CMK (cell line): ENCODE results near the gene DOP1B.
"Not testable (repeated sequence)": the region's sequence is repeated elsewhere in the genome, so short reads cannot be mapped to it uniquely, and the experiment has no call there.

ENCODE experiments used
- DNase-seq: peaks from one replicate; pipeline ENCODE4 v3.0.0-alpha.2; 2010; ENCODE audit warnings: low read depth

Gene DOP1B

GRCh38 chr21:36156815-36157670, at the start of gene DOP1B:
DOP1B (plus strand) TSS chr21:36156824; CDS start chr21:36164734, 7,910 bp downstream.
- DNase-seq: no peak

DNA sequence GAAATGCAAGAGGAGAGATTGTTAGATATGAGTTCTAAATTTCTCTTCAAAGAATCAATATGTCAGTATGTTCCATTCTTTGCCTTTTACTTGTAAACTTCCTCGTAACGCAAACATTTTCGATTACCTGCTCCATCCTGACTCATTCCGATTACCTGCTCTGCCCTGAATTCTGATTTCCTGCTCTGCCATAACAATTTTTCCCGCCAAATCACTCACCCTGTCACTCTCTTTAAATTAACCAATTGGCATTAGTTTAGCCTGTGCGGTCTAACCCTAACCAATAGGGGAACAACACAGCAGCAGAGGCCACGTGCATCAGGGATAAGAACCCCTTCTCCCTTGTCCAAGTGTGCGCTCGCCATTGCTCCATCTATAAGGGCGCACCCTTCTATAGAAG, 46.8 kb upstream of the DOP1B start:
- DNase-seq: no peak

GRCh38 chr21:36111238-36111637, 45.4 kb upstream of the DOP1B start:
- DNase-seq: no peak

- DNase-seq: no peak
Observed at GRCh38 chr21:36113647-36114428, 42.8 kb upstream of the DOP1B start.

DNA sequence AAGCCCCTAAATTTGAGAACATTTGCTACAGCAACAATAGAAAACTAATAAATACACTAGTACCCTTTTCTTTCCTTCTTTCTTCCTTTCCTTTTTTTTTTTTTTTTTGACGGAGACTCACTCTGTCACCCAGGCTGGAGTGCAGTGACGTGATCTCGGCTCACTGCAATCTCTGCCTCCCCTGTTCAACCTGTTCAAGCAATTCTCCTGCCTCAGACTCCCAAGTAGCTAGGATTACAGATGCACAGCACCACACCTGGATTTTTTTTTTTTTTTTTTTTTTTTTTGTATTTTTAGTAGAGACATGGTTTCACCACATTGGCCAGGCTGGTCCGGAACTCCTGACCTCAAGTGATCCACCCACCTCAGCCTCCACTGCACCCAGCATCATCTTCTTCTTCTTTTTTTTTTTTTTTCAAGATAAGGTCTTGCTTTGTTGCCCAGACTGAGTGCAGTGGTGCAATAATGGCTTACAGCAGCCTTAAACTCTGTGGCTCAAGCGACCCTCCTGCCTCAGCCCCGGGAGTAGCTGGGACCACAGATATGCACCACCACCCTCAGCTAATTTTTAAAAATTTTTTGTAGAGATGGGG, 41.4 kb upstream of the DOP1B start:
- DNase-seq: no peak

GRCh38 chr21:36117286-36117741, 39.3 kb upstream of the DOP1B start:
- DNase-seq: no peak

DNA sequence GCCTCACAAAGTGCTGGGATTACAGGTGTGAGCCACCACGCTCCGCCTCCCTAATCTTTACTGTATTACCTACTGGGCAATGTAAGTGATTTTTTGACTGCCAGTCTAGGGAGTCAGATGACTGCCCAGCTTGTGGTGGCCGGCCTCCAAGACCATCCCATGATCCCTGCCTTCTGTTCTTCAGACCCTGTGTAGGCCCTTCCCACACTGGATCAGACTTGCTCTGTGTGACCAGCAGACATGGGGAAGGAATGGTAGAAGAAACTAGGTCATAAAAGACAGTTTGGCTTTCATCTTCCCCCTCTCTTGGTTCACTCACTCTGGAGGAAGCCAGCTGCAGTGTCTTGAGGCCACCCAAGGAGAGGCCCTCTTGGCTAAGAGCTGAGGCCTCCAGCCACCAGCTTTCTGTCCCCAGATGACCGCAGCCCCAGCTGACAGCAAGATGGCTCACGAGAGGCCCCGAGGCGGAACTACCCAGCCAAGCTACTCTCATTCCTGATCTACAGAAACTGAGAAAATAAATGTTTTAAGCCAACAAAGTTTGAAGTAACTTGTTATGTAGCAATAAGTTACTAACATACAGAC, 36.2 kb upstream of the DOP1B start:
- DNase-seq: no peak

DNA sequence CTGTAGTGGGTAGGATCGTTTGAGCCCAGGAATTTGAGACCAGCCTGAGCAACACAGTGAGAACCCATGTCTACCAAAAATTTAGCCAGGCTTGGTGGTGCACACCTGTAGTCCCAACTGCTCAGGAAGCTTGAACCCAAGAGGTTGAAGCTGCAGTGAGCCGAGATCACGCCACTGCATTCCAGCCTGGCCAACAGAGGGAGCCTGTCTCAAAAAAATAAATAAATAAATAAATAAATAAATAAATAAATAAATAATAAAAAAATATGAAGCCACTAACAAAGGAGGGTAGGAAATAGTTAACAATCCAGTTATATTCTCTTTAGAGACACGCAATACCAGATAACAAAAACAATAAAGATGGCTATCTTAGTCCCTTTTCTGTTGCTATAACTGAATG, 33.6 kb upstream of the DOP1B start:
- no peak for DNase-seq

GRCh38 chr21:36124395-36124794, 32.2 kb upstream of the DOP1B start:
- DNase-seq: no peak

- DNase-seq: peak; percentile 50
Observed at GRCh38 chr21:36125512-36126207, 31.0 kb upstream of the DOP1B start.

DNA sequence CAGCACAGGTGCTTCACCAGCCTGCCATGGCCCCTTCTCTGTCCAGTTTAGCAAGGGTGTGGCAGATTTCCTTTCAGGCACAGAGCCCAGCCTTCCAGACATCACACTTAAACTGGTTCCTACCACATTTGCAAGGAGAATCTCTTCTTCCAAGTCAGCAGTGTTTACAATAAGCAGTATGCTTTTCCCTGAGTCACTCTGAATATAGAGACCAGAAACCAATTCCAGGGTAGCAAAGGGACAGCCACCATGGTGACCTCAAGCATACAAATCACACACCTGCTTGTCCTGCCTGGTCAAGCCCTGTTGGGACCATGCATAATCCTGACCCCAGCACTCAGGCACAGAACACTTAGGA, 30.4 kb upstream of the DOP1B start:
- DNase-seq: no peak

DNA sequence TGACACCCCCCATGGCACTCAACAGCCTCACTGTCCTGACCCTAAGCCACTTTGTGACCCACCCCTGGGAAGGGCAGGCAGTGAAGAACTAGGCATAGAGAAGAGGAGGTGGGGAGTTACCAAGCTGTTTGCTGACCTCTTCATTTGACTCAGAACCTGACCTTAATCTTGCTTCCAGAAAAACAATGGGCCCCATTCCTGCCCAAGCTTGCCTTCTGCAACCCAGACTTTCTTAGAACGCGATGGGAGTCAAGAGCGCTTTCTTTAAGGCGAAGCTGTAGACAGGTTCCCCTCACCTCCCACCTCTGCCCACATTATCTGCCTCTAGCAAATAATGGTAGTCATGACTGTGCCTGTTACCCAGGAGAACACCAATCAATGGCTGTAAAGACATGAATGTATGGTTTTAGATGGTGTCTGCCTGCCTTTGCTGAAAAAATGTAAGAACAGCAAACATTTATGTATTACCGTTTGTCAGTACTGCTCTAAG, 30.0 kb upstream of the DOP1B start:
- no peak for DNase-seq

- DNase-seq: no peak
Observed at GRCh38 chr21:36127250-36127904, 29.2 kb upstream of the DOP1B start.

- DNase-seq: no peak
Observed at GRCh38 chr21:36127977-36128376, 28.6 kb upstream of the DOP1B start.

DNA sequence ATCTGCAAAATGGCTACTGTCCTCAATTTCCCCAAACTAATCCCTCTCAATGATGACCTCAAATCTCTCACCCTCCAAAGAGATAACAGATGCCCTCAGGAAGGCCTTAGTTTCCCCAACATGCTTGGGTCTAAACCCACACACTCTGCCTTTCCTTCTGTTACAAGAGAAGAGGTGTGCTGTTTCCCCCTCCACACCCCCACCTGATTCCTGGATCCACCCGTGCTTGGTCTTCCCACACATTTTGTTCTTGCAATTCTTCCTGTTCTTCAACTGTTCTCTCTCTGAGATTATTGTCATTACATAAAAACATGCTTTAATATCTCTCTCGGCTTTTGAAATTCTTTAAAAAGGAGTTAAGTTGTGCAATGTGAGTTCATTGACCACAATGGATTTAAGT, 27.4 kb upstream of the DOP1B start:
- no peak for DNase-seq

GRCh38 chr21:36130414-36130762, 26.2 kb upstream of the DOP1B start:
- DNase-seq: not testable (repeated sequence)

DNA sequence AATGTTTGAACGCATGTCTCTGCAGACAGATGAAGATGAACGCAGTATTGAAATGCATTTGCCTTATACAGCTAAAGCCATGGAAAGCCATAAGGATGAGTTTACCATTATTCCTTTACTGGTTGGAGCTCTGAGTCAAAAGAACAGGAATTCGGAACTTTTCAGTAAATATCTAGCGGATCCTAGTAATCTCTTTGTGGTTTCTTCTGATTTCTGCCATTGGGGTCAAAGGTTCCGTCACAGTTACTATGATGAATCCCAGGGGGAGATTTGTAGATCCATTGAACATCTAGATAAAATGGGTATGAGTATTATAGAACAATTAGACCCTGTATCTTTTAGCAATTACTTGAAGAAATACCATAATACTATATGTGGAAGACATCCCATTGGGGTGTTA, 25.8 kb upstream of the DOP1B start:
- DNase-seq: not testable (repeated sequence)

DNA sequence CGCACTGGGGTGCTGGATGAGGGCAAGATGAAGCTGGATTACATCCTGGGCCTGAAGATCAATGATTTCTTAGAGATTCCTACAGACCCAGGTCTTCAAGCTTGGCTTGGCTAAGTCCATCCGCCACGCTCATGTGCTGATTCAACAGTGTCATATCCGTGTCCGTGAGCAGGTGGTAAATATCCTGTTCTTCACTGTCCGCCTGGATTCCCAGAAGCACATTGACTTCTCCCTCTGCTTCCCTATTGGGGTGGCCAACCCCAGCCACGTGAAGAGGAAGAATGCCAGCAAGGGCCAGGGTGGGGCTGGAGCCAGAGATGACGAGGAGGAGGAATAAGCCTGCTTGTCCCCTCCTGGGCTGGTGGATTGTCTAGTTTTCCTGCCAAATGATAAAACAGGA, 23.9 kb upstream of the DOP1B start:
- DNase-seq: no peak

- DNase-seq: no peak
Observed at GRCh38 chr21:36134803-36135390, 21.7 kb upstream of the DOP1B start, which contains the start of gene CBR3. CBR3 (plus strand) TSS chr21:36135079; CDS start chr21:36135193, 114 bp downstream.

DNA sequence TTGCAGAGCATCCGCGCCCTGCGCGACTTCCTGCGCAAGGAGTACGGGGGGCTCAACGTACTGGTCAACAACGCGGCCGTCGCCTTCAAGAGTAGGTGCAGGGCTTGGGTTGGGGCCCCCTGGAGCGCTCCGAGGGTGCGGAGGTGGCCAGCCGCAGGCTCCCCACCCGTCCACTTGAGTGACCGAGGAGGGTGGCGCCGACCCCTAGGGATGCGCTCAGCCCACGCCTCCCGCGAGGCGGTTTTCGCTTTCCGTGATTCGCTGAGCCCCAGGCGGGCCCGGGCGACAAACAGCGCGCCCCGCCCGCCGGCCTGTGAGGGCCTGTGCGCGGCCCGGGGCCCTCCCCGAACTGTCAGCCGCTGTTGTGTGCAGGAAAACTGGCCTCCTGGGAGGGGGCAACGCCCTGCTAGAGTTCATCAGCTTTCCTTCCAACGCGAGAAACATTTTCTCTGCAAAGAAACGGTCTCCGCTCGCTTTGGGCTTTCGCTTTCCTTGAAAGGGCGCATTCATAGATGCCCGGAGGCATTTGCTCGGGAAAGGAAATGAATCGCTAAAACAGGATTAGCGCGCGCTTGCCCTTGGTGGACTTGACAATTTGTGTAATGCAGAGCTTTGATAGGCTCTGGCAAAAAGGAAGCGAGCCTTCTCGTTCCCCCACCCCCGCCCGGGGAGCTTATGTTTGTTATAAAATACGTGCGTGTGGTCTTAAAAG, 21.1 kb upstream of the DOP1B start:
- DNase-seq: peak; percentile 54
